ENCODE data around the gene TMEM94.
"Not testable (repeated sequence)": the region's sequence is repeated elsewhere in the genome, so short reads cannot be mapped to it uniquely, and the experiment has no call there.

The TMEM94 gene

DNA sequence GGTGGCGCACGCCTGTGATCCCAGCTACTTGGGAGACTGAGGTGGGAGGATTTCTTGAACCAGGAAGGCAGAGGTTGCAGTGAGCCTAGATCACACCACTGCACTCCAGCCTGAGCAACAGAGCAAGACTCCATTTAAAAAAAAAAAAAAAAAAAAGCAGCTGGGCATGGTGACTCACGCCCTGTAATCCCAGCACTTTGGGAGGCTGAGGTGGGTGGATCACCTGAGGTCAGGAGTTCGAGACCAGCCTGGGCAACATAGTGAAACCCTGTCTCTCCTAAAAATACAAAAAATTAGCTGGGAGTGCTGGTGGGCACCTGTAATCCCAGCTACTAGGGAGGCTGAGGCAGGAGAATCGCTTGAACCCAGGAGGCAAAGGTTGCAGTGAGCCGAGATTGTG is 10.5 kb upstream of the TMEM94 start:
- not testable (repeated sequence) for DNase-seq

DNA sequence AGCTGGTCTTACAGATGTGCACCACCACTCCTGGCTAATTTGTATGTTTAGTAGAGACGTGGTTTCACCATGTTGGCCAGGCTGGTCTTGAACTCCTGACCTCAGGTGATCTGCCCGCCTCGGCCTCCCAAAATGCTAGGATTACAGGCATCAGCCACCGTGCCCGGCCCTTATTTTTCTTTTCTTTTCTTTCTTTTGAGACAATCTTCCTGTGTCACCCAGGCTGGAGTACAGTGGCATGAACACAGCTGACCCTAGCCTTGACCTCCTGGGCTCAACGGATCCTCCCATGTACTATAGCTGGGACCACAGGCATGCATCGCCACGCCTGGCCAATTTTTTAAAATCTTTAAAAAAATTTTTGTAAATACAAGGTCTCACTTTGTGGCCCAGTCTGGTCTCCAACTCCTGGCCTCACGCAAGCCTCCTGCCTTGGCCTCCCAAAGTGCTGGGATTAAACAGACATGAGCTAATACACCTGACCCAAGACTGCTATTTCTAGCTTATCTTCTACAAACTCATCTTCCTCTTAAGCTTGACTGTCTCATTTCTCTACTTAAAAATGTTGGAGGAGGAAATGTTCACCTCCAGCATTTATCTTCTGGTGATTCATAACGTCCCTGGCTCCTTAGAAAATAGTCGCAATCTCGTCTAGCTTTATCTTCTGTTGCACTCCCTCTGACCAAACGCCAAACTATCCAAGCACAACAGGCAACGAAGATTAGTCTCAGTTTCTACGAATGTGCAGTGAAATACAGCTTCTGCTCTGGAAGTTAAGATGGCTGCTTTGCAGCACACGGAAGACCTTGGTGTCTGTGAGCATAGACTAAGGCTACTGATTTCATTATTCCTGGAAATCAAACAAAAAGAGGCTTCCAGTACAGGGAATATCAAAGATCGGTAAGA is 8.2 kb upstream of the TMEM94 start:
- DNase-seq: no peak

DNA sequence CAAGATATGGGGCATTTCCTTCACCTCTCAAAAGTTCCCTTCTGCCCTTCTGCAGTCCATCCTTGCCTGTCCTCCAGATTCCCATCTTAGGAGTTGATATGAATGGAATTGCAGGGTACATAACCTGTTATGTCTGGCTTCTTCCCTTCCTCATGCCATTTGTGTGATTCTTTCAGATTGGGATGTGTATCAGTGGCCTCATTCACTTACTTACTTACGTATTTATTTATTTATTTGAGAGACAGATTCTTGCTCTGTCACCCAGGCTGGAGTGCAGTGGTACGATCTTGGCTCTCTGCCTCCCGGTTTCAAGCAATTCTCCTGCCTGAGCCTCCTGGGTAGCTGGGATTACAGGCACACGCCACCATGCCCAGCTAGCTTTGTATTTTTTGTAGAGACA is 6.2 kb upstream of the TMEM94 start:
- no peak for DNase-seq

DNA sequence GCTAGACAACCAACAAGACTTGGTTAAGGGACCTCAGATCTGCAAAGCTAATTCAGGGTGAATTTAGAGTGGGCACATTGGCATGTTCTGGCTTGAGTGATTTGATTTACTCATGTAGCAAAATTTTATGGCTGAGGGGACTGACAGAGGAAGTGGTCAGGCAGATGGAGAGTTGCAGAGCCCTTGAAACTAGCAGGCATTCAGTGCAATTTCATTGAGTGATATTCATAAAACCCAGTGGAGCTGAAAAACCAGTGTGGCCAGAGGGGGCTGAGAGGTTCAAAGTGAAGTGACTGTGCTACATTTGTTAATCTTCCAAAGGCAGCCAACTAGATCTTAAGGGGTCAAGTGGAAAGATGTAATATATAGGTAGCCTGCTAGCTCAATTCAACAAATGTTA is 2.2 kb upstream of the TMEM94 start:
- peak; percentile 81 for DNase-seq

DNA sequence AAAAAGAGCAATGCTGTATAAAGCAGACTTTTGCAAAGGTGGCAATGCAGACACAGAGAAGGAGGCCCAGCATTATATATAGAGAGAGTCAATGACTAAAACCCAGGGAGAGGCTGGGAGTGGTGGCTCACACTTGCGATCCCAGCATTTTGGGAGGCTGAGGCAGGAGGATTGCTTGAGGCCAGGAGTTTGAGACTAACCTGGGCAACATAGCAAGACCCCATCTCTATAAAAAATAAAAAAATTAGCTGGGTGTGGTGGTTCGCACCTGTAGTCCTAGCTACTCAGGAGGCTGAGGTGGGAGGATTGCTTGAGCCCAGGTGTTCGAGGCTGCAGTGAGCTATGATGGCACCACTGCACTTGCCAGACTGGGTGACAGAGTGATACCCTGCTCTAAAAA is 1.8 kb upstream of the TMEM94 start:
- not testable (repeated sequence) for DNase-seq

DNA sequence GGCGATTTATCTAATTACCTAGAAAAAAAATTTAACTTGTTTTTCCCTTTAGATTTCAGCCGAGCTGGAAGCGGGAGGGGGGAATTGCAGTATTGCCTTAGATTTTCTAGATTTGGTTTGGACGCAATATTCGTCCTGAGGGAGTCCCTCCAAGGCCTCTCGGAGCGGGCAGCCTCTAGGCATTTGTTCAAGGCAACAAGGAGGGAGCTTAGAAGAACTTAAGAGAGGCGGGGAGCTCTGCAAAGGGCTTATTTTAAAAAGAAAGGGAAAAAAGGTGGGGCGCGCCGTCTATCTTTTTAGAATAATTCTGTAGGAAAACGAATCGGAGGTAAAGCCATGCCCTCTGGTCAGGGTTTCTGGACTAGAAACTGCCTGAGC is 407 bp upstream of the TMEM94 start:
- no peak for DNase-seq

DNA sequence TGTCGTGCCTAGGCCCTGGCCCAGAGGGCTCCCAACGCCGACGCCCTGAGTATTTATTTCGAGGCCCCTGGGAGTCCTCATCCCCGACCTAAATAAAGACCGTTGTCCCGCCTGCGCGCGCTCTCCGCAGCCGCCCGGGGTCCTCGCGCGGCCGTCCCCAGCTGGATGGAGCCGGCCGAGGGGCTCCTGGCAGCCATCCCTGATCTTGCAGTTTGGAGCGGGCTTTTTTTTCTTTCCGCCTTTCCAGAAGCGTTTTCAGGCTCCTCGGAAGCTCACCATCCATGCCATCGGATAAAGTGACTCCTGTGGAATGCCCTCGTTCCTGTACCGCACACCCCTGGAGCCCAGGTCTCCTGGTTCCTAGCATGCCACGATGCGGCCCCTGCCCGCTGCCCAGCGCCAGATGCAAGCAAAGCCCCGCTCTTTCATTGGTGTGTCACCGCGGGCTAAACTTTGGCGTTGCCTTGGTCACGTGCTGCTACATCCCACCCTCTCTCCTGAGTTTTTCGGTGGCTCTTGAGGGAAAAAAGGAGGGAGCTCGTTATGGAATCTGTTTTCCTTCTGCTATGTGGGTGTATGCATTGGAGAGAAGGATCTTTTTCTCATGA is 716 bp downstream of the TMEM94 start:
- no peak for DNase-seq

DNA sequence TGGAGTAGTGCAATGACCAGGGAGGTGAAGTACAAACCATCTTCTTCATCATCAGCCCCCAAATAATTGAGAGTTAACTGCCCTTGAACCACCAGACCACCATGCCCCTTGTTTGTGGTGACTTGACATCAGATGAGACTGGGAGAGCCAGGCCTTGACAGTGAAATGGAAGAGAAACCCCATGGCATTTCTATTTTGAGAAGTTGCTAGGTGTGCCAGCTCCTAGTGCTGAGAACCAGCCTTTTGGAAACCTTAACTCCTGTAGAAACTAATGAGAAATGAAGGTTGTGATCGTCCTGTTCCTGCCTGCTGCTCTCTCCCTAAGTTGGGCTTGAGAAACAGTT is 2.8 kb downstream of the TMEM94 start:
- no peak for DNase-seq

DNA sequence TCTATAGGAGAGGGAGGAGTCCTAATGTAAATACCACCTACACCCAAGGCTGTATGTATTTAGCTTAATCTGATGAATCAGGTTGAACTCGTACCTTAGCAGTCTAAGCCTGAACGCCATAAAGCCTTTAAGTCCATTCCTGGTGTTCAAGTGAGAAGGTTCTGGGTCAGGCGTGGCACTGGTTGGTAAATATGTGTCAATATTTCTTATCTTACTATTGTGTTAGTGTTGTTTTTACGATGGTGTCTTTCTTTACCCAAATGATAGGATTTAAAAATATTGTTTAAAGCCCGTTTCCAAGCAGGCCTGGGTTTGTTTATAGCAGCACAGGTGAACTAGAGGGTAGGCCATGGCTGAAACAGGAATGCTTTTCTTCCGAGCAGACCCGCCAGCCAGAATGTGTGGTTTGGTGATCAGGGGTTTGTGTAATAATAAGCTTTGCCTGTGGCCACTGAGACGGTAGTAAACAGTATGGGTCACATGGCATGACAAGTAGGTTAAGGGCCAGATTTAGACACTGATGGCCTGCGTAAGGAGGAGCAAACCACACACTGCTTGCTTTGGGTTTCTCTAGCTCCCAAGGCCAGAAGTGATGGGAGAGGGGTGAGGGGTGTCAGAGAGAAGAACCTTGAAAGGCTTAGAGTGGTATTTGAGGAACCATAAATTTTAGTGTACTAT is 3.3 kb downstream of the TMEM94 start:
- DNase-seq: peak; percentile 76

DNA sequence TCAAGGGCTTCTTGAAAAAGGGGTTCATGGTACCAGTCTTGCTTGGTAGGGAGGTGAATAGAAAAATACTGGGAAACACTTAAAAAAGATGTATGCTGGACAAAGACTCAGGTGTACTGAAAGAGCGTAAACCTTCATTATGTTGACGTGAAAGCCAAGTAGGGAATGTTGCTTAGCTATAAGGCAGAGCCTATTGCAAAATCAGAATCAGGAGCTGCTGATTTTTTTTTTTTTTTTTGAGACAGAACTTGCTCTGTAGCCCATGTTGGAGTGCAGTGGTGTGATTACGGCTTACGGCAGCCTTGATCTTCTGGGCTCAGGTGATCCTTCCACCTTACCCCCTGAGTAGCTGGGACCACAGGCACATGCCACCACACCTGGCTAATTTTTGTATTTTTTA is 3.9 kb downstream of the TMEM94 start:
- DNase-seq: peak; percentile 31

DNA sequence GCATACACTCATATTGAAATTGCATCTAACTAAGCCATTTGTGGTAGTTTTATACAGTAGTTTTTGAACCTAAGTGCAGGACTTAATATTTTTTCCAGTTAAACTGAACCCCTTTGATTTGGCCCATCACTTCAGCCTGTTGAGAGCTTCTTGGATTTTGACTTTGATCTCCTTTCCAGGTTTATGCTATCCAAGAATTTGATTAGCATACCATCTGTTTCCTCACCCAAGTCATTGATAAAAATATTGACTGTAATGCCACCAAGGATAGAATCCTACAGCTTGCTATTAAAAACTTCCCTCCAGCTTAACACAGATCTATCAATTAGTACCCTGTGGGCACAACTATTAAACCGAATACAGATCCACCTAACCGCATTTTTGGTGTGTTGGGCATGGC is 7.2 kb downstream of the TMEM94 start:
- DNase-seq: no peak

DNA sequence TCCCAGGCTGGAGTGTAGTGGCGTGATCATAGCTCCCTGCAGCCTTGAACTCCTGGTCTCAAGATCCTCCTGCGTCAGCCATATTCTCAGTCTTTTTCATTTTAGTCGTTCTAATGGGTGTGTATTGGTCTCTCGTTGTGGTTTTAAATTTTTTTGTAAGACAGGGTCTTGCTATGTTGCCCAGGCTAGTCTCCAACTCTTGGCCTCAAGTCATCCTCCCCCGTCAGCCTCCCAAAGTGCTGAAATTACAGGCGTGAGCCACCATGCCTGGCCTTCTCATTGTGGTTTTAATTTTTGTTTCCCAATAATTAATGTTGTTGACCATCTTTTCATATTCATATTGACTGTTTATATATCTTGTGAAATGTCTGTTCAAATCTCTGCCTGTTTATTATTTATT is 8.6 kb downstream of the TMEM94 start:
- no peak for DNase-seq

DNA sequence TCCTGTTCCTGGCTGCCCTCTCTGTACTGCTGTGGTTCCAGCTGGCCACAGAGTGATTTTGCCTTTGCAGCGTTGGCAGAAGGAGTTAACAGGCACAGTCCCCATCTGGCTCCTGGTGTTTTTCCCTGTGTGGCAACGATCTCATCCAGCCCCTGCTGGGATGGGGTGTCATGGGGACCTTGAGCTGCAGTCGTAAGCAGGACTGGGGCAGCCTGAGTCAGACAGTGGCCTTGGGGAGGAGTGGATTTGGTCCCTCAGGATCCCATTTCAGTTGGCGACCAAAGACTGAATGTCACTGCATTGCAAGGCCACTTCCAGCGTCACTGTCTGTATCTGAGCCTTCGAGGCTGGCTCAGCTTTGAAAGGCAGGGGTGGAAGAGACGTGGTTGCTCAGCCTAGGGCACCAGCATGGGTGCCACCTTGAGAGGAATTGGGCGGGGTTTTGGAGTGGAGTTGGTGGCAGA is 11.9 kb downstream of the TMEM94 start:
- DNase-seq: no peak

DNA sequence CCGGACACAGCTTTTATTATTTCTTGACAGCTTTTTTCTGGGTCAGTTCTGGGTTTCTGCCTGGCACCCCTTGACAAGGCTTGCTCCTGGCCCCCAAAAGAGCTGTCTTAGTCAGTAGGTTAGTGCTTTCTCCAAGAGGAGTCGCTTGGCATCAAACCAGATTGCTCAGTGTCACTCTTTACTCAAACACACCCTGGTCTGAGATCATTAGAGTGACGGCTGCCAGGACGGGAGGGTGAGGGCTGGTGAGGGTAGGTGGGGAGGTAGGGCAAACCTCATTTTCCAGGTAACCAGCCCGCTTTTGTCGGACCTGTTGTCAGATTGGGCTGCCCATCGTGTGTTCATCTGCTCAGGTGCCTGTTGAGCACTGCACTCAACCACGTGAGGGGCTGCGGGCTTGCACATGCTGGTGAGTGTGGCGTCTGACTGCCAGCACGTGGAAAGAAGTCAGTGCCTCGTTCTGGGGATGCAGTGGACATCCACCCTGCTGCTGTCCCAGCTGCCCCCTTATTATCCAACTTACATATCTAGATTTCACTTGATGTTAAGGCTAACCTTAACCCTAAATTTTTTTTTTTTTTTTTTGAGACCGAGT is 12.4 kb downstream of the TMEM94 start:
- no peak for DNase-seq

DNA sequence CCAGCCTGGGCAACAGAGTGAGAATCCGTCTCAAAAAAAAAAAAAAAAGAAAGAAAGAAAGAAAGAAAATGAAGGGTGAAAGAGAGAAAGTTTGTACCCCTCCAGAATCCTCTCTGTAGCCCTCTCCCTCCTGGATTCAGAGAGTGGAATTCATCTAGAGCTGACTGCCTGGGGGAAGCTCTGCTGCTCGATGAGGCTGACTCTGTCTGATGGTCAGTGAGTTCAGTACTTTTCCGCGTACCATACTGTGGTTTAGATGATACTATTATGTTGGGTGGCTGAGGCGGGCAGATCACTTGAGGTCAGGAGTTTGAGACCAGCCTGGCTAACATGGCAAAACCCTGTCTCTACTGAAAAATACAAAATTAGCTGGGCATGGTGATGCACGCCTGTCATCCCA is 14.8 kb downstream of the TMEM94 start:
- no peak for DNase-seq

DNA sequence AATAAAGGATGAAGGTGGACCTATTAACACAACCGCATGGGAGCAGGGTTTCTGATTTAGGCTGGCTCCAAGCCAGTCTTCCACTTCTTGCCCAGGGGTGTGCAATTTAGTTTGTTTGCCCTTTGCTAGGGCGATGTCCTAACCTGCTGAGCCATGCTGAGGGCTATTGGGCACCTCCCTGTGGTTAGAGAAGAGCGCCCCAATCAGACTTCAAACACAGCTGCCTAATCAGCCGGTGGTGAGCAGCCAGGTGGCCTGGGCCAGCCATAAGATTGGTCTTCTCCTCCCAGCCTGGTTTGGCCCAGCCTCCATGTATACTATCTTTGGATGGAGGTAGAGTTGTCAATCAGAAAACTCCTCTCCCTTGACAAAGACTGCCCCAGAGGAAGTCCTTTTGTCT is 15.7 kb downstream of the TMEM94 start:
- no peak for DNase-seq

DNA sequence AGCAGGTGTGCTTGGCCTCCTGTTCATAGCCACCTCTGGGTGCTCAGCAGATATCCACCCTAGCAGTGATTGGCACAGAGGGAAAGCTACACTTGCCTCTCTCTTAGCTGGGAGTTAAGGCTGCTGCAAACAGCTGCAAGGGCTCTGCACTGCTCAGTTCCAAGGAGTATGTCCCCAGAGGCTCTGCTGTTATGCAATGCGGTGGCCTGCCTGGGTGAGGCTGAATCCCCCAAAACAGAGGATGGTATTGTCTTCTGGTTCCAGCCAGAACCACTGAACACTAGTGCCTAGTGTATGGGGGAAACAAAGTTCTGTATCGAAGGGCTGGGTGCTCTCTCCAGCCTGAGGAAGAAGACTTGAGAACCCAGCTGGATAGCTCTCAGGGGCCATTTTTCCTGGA is 16.8 kb downstream of the TMEM94 start:
- DNase-seq: no peak

DNA sequence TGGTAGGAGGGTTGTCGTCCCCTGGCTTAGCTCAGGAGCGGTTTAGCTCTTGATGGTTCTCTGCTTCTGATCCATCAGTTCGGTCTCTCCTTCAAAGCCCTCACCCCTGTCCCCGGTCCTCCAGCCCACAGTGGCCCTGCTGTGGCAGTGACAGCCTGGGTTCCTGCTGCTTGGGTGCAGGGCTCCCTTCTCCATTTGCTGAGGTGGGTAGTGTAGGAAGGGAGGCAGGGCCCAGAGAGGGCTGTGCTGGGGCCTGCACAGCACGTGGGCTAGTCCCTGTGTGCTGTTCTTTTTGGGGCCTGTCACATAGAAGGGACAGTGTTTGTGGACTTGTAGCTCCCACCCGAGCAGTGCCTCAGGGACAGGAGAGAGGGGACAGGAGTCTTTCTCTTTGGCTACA is 18.3 kb downstream of the TMEM94 start:
- DNase-seq: no peak

DNA sequence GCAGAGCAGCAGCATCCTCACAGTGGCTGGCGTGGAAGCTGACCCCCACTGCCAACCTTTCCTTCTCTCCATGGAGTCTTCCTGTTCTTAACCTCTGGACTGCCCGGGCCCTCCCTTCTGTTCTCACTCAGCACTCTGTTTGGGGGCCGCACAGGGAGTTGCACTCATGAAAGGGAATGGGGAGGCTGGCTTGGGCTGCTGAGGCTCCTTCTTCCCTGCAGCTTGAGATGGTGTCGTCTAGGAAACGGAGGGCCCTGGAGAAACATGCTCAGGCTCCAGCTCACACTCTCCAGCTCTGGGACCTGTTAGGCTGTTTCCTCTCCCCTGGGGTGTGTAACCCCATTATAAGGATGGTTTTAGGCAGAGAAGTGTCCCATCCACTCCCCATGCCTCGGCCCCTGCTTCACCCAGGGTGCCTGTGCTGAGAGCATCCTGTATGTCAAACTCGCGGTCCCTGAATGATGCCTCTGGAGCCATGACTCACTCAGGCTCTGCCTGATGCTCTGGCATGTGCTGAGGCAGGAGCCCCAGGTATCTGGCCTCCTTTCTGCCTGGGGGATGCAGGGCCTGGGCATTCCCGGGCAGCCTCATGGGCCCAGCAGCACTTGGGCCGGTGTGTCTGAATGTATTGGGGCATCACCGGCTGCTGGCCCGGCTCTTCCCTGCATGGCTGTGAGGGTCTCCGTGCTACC is 18.9 kb downstream of the TMEM94 start:
- no peak for DNase-seq

DNA sequence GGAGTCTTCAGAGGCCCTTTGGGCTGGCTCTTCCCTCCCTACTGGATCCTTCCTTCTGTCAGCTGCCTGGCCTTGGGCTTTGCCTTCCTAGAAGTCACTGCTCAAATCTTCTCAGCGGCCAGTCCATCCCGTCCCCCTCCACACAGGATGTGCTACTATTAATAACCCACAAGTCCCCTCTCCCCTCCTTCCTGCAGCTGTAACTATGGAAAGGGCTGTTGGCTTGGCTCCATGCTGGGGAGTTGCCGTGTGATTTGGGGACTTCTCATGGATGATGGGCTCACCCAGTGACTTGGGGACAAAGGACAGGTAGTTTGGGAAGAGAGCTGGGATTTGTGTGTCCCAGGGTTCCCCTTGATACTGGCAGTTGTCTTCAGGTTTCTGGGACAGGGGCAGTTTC is 19.4 kb downstream of the TMEM94 start:
- DNase-seq: no peak

DNA sequence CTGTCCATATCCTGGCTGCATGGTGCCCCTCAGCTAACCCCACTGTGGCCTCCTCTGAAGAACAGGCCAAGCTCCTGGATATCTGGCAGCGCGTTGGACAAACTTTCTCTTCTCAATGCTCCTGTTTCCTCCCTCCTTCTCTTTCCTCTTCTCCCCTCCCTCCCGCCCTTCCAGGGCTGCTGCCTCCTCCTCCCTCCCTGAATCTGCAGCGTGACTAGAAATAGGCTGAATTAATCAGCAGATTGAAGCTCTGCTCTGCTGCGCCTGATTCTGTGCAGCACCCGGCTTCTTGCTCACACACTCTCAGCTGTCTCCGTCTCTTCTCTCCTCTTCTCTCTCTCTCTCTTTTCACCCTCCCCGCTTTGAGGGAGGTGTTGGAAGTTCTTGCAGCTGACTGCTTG is 19.8 kb downstream of the TMEM94 start:
- DNase-seq: no peak

DNA sequence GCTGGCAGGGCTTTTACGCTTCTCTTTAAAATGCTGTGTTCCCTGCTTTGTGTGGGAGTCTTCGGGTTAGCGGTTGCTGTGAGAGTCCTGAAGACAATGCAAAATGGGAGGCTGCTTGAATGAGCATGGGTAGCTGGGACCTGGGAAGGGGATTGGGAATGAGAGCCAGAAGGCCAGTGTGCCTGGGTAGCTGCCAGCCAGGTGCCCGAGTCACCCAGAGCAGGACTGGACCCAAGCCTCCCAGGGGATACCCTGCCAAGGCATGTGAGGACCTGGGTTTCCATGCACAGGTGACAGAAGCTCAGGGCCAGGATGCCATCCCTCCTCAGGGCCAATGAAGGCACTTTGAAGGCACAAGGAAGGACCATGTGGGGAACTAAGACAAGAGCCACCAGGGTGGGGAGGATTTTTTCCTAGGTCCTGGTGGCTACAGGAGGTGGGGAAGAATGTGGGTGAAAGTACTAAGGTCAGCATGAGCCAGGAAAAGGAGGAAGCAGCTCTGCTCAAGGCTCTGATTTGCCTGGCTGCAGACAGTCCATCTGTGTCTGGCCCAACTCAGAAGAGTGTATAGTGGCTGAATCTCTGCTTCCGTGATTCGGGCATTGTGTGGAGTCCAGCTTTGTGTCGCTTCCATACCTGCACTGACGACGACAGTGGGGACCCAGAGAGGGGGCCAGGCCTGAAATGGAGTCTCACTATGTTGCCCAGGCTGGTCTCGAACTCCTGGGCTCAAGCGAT is 20.5 kb downstream of the TMEM94 start:
- no peak for DNase-seq

All from MV-4-11 (cell line).